Stimulated activated CD8-positive, alpha-beta memory T cell treated with anti-CD3 and anti-CD28 coated beads, Interleukin-4, amount 100 ng/mL, for 48 hours (primary cell): ENCODE data around the gene FGF14.

Experiments used
- DNase-seq: peaks from one replicate; pipeline ENCODE4 v3.0.0-alpha.2; 2020

The FGF14 gene

GRCh38 chr13:102240110-102240509 lies 161.7 kb downstream of the FGF14 start:
- DNase-seq: no peak

GRCh38 chr13:102237230-102237629 lies 164.6 kb downstream of the FGF14 start:
- no peak for DNase-seq

- DNase-seq: no peak
Observed at GRCh38 chr13:102236830-102237229, 165.0 kb downstream of the FGF14 start.

DNA sequence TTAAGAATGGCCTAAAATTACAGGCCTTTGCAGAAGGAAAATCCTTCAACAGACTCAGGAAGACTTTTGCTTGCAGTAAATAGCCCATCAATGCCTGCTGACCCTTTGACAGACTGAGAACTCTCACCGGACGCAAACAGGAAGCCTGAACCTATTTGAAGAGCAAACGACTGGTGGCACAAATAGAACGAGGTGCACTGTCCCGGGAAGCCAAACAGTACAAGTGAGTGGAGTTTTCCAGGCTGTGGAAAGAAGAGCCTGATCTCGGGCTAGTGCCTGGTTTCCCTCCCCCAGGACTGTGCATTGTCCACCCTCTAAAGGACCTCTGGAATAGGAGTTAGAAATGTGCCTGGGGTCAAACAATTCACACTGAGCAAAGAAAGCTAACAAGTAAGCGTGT lies 165.5 kb downstream of the FGF14 start:
- DNase-seq: no peak

- no peak for DNase-seq
Observed at GRCh38 chr13:102235689-102236088, 166.2 kb downstream of the FGF14 start.

GRCh38 chr13:102234618-102235017 lies 167.2 kb downstream of the FGF14 start:
- no peak for DNase-seq

GRCh38 chr13:102233566-102234208 lies 168.2 kb downstream of the FGF14 start:
- DNase-seq: no peak

DNA sequence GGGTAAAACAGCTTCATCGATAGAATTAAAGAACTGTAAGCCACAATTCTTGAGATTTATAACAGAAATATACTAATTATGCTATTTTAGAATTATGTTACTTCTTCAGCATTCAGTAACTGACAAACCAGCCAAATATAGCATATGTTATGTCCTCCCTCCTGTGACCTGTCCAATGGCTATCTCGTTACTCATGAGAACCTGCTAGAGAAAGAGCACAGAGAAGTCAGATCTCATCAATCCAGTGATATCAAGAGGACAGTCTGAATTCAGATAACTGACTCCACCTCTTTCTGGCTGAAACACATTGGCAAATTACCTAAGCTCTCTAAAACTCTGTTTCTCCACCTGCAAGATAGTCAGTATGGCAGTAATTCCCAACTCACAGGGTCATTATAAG lies 170.4 kb downstream of the FGF14 start:
- no peak for DNase-seq

GRCh38 chr13:102227741-102228140 lies 174.1 kb downstream of the FGF14 start:
- no peak for DNase-seq

DNA sequence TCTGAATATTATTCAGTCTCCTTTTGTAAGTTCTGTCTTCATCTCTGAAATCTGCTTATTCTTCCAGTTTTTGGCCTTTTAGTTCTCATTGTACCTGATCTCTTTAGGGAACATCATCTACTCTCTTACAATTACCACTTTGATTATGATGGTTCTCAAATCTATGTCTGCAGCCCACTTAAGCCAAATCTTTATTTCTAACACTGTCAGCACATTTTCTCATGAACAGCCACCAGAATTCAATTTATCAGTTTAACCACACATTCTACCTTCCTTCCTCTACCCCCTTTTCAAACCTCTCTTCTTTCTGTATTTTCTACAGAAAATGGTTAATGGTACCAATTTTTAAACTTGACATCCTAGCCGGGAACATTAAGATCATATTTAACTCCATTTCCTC lies 175.3 kb downstream of the FGF14 start:
- no peak for DNase-seq

DNA sequence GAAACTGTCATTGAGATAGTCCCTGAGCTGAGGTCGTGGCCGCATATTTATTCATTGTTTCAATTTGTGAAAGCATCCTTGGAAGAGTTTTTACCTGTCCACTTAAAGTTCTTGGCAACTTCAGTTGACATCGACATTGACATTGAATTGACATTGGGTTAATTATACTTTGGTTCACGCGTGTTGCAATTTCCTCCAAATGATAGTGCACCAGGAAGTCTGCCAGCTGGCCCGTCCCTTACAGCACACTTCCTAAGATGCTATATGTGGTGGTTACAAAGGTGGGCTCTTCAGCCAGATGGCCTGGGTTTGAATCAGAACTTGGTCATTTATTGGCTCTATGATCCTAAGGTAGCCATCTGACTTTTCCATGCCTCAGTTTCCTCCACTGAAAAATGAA lies 176.0 kb downstream of the FGF14 start:
- DNase-seq: no peak

DNA sequence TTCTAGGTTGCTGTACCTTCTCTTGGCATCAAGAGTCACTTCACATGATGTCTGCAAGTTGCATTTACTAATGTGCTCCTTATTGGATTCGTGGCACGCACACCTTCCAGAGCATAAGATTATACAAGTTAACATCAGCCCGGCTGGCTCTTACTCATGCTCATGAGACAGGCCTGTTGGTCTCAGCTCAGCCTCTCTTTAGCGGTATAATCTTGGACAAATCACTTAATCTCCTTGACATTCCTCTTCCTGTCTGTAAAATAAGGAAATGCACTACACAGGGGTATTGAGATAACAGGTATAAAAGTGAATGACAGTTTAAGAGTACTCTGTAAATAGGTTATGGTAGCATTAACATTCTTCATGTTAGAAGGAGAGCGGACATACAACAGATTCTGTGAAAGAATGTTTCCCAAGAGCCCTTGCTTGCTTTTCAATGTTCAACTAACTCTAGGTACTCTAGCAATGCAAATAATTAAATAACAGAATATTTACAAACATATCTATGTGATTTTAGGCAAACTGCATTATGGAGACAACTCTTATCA lies 181.1 kb downstream of the FGF14 start:
- no peak for DNase-seq

DNA sequence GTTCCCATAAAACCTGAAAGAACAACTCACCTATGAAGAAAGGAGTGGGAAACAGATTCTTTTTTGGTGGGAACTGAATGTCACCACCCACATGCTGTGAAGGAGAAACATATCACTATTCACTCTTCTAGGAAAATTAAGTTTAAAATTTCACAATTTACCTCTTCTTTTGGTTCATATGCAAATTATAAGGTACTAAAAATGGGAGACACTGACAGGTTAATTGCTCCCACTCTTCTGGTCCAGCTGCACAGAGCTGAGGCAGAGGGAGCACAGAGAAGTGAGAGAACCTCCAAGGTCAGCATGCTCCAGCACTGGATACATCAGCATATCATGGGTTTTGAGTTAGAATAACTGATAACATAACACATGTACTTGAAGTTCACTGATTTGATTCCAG lies 186.9 kb downstream of the FGF14 start:
- DNase-seq: no peak

GRCh38 chr13:102212729-102213128 lies 189.1 kb downstream of the FGF14 start:
- DNase-seq: no peak

- DNase-seq: no peak
Observed at GRCh38 chr13:102208347-102208746, 193.5 kb downstream of the FGF14 start.

DNA sequence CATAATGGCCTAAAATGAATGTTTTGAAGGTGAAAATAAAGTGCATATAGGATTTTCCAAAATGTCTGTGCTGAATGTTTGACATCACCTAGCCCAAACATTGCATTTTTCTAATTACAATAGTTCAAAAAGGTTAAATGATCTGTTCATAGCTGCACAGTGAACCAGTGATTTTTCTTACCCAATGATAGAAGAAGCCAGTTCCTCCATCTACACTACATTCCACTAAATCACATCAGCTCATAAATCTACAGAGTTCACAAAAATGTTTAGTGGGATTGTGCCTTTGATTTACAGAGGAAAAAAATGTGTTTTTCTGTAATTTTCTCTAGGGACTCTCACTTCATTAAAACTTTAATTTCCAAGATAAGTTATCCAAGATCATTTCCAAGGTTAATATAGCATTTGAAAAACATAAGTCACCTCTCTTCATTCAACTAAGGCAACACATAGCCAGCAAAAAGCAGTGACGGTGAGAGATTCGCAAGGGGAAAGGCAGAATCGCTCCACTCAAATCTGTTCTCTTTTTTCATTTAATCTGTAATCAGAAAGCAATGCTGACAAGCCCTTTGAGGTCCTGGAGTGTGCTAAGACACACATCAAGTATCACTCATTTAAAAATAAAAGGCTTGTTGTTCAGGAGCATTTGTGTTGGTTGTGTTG lies 194.0 kb downstream of the FGF14 start:
- no peak for DNase-seq

DNA sequence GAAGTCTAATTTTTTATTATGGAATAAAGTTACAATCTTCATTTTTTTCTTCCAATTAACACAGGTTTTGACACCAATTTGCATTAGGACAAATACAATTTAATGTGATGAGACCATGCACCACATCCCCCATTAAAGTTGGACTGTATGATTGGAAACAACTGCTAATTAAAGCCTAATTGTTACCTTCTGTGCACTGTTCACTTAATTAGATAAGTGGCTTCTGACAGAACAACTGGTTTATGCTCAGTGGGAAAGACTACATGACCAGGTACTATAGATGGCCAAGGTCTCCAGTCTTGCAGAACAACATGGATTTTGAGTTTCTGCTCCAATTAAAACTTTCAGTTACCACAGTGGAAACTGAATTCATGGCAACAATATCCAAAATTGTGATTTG lies 198.1 kb downstream of the FGF14 start:
- no peak for DNase-seq

DNA sequence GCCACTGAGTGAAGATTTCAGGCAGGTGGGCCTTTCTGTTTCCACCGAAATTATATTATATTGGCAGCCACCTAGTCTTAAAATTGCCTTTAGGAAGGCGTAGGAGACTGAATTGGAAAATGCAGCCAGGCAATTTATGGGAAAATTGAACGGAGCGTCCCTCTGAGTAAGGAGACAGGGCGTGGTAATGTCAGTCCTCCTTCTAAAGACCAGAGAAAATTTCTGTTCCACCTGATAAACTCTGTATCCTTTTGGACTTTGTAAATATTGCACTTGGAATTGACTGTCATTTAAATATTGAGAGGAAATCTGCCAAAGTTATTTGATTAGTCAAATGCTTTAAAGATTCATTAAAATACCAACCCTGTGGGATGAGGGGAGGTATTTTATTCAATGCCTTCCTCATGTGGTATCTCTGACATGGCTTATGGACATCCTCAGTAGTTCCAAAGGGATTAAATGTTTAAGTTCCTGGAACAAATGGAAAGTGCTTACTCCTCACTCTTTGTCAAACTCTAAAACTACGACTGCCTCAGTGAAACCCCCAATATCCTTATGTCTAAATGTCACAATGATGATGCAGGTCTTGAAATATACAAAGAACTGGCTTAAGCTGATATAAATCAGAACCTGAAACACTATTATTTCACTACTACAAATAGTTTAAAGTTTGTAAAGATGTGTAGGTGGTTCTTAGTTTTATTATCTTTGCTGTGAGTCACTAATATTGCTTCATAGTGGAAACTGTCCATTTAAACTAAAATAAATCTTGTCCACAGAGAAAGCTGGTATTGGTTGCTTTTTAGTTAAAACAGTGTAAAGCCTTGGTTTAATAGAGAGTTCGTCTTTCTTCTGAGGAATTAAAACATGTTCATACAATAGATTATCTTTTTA lies 203.2 kb downstream of the FGF14 start:
- no peak for DNase-seq

DNA sequence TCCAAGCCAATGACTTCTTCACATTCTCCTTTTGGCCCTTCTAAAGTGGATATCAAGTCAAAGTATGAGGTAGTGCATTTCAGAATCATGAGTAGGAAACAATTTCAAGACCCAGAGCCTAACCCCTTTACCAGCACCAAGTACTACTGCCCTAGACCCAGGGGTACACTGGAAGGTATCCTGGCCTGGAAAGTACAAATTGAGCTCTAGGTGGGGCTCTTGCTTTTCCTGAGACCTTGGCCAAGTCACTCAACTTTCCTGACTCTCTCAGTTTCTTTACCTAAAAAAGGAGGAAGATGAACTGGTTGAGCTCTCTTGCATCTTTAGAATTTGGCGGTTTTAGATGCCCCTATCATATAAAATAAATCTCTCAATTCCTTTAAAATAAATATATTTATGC lies 204.7 kb downstream of the FGF14 start:
- no peak for DNase-seq

- no peak for DNase-seq
Observed at GRCh38 chr13:102195566-102196462, 206.0 kb downstream of the FGF14 start.

- DNase-seq: no peak
Observed at GRCh38 chr13:102192858-102193257, 209.0 kb downstream of the FGF14 start.

- no peak for DNase-seq
Observed at GRCh38 chr13:102191951-102192502, 209.8 kb downstream of the FGF14 start.
